Erythroblast (primary cell): Measurements from ENCODE around the gene SEPHS1.
"Not testable (repeated sequence)": the region's sequence is repeated elsewhere in the genome, so short reads cannot be mapped to it uniquely, and the experiment has no call there.

Experiments used
- GATA1 ChIP-seq: IDR thresholded peaks from 2 replicates; pipeline ENCODE4 v1.6.1; 2011; ENCODE audit warnings: low read depth, mild to moderate bottlenecking, control low read depth, low read length, moderate library complexity
- POLR2A ChIP-seq: IDR thresholded peaks from 2 replicates; pipeline ENCODE4 v1.6.1; 2011; ENCODE audit warnings: mild to moderate bottlenecking, low read length

GRCh38 chr10:13276146-13276545 lies 71.9 kb downstream of the SEPHS1 start:
- not testable (repeated sequence) for TF ChIP-seq POLR2A, GATA1
